Measurements from ENCODE around the gene PARD3.

Gene PARD3

DNA sequence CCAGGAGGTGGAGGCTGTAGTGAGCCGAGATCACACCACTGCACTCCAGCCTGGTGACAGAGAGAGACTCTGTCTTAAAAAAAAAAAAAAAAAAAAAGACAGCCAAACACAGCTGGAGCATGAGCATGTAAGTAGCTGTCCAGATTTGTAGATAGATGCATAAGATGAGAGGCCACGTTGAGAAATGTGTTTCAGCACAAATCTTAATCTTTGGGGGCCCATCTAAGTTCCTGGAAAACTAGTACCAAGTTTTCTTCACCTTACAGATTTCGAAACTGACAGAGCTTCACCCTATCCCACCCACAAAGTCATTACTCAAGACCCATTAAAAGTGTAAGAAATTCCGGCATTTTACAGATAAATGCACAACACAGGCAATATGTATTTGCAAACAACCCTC, 208.2 kb downstream of the PARD3 start:
- no peak for DNase-seq

DNA sequence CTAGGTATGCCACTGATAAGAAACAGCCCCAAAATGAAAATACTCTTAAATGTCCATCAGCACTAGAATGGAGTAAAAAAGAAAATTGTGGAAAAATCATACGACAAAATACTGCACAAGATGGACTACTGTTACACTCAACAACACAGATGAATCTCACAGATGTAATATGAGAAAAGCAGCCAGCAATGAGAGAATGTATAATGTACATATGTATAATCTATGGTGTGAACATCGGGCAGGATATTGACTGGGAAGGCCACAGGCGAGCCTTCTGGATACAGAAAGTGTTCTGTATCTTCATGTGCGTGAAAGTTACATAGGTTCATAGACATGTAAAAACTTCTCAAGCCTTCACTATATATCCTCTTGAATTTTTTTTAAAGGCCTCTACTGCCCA, 212.6 kb downstream of the PARD3 start:
- no peak for DNase-seq

DNA sequence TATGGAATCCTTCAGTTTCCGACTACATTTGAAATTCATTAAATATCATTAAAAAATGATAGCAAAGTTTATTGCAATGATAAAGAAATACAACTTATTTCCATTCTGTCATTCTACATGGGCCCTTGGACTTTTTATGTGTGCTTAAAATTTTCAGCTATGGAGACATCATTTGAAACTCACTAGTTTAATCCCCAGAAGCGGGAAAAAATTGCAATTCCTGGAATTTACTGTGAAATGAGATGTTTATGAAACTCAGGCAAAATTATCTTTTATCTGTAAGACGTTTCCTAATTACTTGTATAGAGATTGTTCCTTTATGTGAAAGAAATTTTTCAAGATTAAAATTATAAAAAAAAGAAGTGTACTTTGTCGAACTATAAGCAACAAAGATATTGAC, 213.4 kb downstream of the PARD3 start:
- no peak for DNase-seq

DNA sequence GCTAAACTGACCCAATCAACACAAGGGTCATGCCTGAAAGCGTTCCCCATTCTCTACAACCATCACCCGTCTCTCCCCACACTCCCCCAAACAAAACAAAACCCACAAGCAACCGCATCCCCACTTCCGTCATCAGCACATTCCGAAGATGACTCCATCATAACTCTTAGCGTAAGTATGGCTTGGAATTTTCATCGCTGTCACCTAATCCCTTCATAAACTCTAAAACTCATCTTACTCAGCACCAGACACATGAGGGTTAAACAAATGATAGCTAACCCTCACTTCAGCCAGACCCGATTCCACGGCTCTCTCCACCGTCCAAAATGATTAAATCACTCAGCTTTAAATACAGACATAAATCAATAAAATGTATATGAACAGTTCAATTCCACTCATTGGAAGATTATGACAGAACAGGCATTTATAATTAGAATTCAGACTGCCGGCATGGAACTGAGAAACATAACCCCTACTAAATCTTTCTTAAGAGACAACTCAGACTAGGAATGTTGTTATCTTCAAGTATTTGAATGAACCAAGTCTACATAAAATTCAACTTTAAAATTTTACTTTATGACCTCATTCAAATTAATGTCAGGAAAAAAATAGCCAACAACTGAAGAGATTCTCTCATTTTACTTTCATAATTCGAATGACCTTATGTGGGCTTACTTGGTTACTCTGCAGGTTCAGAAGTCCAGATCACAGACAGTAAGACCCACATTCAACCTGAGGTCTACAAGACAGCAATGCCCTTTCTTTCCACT, 215.9 kb downstream of the PARD3 start:
- DNase-seq = no peak

DNA sequence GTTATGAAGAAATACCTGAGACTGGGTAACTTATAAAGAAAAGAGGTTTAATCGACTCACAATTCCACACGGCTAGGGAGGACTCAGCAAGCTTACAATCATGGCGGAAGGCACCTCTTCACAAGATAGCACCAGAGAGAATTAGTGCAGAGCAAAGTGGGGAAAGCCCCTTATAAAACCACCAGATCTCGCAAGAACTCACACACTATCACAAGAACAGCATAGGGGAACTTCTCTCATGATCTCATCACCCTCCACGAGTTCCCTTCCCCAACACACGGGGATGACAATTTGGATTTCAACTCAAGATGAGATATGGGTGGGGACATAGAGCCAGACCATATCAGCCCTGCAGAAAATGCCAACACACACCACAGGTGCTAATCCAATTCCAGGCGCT, 218.7 kb downstream of the PARD3 start:
- no peak for DNase-seq

DNA sequence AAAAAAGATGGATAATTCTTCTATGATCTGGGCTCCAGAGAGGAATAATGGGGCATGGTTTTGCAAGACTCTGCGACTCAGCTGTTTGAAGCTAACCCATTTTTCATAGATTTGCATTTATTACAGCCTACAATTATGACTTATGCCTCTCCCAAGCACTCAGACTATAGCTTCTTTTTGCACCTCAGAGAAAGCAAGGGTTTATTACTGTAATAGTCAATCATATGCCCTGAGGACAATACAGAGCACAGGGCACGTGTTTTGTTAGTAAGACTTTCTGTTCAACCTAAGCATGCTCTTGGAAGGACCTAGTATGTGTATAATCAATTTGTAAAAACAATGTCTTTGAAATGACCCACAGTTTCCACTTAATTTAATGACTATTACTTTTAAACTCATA, 221.2 kb downstream of the PARD3 start:
- DNase-seq = no peak

DNA sequence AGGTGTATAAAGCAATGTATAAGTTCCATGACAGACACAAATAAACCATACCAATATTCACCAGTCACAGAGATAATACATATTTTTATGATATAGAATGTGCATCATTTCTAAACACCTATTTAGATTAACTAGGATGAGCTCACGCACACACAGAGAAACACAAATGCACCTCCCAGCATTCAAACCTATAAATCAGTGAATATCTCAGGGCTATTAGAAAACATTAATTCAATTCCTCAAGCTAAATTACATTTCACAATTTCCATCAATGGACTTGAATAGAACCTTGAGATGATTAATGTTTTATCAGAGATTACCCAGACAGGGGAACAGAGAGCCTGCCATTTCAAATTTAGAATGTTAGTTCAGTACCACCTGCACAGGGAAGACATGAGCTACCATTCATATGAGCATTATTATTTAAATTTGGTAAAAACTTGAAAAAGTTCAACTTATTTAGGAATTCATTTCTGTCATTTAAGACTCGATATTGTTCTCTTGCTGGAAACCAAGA, 221.7 kb downstream of the PARD3 start:
- no peak for DNase-seq

DNA sequence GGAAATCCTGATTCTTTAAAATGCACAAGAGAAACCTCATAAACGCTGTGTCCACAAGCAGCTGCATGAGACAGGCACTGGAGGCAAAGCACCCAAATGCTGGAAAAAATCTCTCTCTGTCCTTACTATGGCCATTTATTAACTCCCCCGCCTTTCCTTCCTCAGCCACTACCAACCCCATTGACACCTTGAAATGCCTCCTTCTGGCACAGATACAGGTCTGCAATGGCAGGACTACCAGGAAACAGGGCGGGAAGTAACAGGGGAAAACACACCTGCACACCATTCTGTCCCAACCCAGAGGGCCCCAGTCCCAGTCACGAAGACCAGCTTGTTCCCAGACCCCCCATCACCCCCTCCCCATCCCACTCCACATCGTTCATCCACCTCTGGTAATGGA, 224.3 kb downstream of the PARD3 start:
- peak; percentile 46 for DNase-seq

DNA sequence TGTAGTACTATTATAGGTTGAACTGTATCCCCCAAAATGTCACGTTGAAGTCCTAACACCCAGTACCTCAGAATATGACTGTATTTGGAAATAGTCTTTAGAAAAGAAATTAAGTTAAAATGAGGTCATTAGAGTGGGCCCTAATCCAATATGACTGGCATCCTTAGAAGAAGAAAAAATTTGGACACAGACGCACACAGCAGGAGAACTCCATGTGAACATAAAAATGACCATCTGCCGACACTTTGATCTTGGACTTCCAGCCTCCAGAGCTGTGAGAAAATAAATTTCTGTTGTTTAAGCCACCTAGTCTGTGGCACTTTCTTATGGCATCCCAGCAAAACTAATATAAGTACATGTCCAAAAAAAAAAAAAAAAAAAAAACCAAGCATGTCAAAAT, 225.8 kb downstream of the PARD3 start:
- no peak for DNase-seq

DNA sequence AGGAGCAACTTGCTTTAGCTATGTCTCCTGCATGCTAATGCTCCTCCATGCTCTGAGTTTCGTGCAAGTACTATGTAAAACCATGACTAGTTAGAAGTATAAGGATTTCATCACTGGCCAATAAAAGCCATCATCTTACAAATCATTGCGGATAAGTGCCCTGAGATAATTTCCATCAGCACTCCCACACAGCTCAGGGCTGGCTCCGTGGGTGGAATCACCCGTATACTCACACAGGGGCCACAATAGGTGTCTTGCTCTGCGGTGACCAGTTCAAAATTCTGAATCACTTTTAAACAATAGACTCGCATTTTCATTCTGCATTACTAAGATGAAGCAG, 227.4 kb downstream of the PARD3 start:
- DNase-seq = no peak

DNA sequence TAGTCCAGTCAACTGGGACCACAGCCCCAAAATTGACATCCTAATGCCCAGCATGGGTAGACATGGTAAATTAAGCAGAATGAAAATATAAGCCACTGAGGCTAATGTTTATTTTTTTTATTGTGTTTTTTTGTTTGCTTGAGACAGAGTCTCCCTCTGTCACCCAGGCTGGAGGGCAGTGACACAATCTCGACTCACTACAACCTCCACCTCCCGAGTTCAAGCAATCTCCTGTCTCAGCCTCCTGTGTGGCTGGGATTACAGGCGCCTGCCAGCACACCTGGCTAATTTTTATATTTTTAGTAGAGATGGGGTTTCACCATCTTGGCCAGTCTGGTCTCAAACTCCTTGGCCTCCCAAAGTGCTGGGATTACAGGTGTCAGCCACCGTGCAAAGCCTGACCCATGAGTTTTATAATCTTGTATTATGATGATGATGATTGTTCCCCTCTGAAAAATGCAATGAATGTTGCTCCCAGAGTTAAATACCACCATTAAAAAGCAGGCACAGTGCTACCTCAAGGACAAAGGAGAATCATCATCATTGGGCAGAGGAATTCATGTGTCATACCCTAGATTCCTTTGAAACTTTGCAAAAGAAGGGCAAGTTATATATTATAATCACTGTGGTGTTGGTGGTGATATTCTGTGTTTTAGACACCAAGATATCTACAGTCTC, 228.0 kb downstream of the PARD3 start:
- no peak for DNase-seq

DNA sequence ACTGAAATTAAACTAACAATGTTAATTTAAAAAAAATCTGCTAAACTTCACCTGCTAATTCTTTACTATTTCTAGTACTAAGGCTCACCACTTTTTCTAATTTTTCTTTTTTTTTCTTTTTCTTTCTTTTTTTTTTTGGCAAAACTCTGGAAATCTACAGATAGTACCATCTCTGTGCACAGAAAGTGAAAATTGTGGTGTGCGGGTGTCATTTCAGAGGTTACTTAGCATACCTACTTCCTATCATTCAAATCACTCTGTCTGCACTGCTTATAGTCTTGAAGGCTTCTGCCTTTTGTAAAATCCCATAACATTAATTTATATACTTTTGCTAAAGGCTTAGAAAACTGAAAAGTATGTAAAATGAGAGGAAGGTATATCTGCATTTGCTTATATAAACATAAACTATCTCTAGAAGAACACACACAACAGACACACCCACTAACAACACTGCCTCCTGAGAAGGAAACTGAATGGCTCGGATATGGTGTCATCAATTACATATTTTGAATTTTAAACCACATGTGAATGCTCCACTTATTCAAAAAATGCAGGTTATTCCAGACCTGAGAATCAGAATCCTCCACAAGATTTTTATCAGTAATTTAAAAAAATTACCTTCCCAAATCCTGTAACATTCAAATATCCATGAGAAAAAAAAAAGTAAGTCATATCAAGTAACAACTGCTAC, 229.5 kb downstream of the PARD3 start:
- no peak for DNase-seq

DNA sequence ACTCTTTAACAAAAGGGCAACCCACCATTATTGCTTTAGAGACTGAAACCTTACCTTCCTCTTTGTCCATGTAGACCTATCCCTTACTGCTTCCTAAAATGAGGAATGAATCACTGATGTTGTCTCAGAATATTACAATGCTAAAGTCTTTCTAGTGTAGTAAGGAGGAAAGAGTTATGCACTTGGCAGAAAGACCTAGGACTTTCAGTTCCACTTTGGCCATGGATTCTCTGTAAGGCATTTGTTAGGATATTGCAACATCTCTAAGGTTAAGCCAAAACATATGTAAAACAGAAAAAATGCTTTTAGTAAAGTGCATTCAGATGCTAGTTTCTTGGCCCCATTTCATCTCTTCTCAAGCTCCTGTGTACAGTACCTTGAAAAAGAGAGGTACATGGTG, 230.9 kb downstream of the PARD3 start:
- no peak for DNase-seq

DNA sequence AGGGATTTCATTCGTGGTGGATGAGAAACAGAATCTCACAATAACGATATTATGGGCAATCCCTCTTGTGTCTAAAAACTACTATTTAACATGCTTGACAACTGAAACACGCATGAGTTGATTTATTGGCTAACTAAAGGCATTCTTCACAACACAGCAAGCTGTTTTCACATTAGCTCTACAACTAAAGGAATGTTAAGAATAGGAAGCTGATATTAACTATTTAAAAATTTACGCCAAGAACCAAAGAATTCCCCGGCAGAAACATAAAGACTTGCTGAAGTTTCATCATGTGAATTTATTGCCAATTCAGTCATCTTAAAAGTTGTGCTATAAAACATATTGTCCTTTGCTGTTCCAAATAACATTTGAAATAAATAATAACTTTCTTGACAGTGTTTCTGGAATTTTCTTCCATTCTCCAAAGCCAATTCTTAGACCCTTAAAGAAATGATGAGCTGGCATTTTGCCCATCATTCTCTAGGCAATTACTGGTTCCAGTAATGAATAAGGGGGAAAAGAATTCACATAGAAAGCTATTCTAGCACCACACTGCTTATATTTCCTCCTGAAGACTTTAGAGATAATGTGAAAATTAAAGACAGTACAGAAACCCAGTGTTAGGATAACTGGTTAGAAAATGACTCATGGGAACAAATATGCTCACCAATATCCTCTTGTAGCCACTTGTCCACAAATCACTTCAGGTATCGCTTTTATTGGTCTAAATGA, 233.1 kb downstream of the PARD3 start:
- DNase-seq = no peak

DNA sequence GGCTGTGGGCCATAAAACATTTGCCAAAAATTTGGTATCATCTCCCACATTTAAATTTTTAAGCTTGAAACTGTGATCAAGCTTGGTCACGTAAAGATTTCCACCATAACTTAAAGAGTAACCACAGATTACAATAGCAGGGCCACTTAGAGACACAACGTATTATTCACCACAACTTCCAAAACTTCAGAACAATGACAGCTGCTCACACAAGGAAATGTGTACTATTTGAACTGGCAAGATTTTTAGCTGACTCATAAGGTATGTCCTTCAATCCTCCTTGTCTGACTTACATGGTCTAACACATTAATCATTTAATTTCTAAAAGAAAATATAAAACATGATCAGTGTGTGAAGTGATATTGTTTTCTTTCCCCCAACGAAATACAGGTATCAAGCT, 234.5 kb downstream of the PARD3 start:
- DNase-seq = no peak

DNA sequence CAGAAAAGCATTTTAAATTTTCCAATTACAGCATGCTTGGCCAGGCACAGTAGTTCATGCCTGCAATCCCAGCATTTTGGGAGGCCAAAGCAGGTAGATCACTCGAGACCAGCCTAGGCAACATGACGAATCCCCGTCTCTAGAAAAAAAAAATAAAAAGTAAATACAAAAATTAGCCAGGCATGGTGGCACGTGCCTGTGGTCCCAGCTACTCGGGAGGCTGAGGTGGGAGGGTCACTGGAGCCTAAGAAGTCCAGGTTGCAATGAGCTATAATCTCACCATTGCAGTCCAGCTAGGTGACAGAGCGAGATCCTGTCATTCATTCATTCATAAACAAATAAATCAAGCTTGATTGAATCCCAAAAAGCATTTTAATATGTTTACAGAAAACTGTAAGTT, 234.9 kb downstream of the PARD3 start:
- no peak for DNase-seq

DNA sequence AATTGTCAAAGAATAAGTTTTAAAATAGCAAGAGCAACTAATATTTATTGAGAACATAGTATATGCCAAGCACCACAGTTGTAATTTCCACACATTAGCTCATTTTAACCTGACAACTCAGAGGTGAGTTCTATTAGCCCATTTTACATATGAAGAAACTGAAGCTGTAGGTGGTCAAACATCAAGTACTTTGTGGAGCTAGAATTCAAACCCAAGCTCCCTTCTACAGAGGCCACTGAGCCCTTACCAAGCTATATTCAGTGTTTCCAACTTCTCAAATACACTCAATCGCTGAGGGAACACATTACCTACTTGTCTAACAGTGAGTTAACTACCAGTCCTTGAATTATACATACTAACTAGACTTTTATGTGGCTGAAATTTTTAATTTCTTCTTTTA, 236.6 kb downstream of the PARD3 start:
- no peak for DNase-seq

DNA sequence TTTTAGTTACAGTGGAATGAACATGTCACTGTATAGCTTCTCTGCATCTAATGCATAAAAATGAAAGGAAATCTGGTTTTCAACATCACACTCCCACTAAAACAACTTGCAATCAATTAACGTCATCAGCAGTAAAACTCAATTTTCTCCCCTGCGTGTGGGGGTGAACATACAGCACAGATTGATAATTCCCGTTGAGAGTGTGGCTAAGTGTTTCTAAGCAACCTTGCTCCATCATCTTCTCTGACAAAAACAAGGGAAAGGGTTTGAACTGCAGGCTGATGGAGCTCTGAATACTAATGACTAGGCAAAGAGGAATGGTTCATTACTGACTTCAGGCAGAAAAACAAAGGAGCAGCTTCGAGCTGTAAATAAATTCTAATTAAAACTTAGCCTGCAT, 238.3 kb downstream of the PARD3 start:
- peak; percentile 28 for DNase-seq

DNA sequence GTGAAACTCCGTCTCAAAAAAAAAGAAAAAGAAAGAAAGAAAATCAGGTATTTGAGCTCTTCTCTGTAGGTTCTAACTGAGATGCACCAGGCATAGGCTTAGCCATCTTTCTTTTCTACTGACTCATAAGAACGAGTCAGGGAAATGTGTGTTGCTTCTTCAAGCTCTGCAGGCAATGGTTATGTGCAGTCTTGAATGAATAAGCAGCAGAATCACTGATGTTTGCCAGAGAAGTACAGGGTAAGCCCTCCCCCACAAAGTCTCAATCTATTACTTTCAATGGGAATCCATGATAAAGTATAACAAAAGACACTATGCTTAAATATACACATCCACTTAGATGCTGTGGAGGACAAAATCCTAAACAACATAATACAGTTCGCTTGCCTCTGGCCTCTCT, 239.2 kb downstream of the PARD3 start:
- DNase-seq = no peak

DNA sequence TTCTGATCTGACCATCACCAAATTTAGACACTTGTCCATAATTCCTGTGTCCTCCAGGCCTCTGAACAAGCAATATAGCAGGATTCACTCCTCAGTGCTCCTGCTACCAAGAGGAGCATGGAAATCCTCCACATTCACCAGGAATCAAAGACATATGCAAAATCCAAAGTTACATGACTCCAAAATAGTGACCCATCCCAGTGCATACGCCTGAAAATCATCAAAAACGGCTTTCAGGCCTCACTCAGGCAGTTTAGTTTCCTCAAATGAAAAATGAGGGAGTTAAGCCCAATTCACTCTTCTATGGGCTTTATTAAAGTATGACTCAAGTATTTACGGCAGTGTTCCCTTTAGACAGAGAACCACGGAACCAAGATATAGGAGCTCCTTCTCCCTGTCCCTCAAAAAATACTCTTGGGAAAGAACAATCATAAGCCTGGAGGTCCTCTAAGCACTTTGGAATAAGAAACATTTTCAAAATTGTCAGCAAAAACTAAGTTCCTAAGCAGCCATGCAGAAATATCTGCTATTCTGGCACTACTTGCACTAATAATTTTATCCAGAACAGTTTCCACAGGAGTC, 240.7 kb downstream of the PARD3 start:
- DNase-seq = no peak

DNA sequence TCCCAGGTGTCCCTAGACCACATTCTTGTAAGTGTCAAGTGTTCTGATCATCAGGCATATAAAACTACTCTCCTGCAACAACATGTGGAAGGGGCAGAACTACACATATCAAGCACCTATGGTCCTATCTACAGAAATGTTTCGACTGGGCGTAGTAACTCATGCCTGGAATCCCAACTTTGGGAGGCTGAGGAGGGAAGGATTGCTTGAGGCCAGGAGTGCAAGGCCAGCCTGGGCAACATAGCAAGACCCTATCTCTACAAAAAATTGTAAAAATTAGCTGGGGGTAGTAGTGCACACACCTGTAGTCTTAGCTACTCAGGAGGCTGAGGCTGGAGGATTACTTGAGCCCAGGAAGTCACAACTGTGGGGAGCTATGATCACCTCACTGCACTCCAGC, 244.2 kb downstream of the PARD3 start:
- no peak for DNase-seq

DNA sequence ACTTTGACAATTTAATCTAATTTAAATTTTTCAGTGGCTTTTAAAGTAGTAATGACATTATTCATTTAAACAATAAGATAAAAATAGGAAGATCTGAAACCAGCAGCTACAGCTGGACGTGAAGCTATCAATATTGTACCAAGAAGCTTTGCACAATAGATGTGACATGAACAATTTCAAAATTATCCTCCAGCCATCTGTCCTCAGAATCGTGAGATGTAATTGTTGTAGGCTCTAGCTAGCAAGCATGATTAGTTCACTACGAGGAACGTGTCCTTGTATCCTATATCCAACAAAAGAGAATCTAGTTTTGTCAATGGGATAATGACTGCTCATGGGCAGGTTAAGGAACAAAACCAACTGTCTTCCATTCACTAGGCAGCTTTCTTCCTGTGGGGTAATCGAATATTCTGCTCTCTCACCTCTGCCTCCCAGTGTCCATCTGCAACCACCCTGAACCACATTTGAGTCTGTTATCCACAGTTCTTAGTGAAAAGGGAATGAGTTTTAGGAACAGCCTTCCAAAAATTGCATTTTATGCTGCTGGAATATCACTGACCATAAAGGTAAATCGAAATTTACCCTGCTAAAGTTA, 247.3 kb downstream of the PARD3 start:
- DNase-seq = peak; percentile 57

DNA sequence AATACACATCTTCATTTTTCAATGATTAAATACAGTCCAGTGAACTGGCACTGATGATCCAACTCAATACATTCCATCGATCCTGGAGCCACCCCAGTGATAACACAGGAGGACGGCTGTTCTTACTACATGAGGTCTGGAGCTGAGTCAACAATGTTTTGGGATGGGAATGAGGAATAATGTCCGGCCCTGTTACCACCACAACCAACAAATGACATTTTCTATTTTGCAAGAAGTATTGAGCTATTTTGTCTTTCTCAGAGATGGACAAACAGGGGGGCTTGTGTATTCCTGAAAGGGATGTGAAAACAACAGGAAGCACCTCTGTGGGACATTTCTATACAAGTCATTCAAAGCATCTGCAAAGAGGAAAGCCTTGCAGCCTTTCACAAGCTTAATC, 249.2 kb downstream of the PARD3 start:
- peak; percentile 66 for DNase-seq
